GM21528 (cell line): ENCODE data around the gene ZFAND6.

ENCODE experiments used
- ATAC-seq: cut with Tn5 transposase; IDR thresholded peaks from one replicate; pipeline ENCODE4 v1.9.1; 2021; ENCODE audit warnings: mild to moderate bottlenecking, moderate library complexity; ENCODE audit not compliant: unreplicated experiment, low FRiP score

The ZFAND6 gene

GRCh38 chr15:80161468-80162016 is 102.1 kb downstream of the ZFAND6 start:
- no peak for ATAC-seq

GRCh38 chr15:80162059-80162554 is 102.6 kb downstream of the ZFAND6 start:
- no peak for ATAC-seq

- no peak for ATAC-seq
Measured at GRCh38 chr15:80163217-80163616, 103.7 kb downstream of the ZFAND6 start.

- ATAC-seq = no peak
Measured at GRCh38 chr15:80163897-80164296, 104.4 kb downstream of the ZFAND6 start.

- ATAC-seq = no peak
Measured at GRCh38 chr15:80167936-80168335, 108.5 kb downstream of the ZFAND6 start.

- ATAC-seq = no peak
Measured at GRCh38 chr15:80168421-80168820, 108.9 kb downstream of the ZFAND6 start.

GRCh38 chr15:80169768-80170357 is 110.4 kb downstream of the ZFAND6 start:
- no peak for ATAC-seq

GRCh38 chr15:80170596-80170995 is 111.1 kb downstream of the ZFAND6 start:
- ATAC-seq = no peak

- no peak for ATAC-seq
Measured at GRCh38 chr15:80171787-80172186, 112.3 kb downstream of the ZFAND6 start.

GRCh38 chr15:80172401-80172800 is 112.9 kb downstream of the ZFAND6 start:
- ATAC-seq = no peak

GRCh38 chr15:80173022-80173759 is 113.7 kb downstream of the ZFAND6 start:
- no peak for ATAC-seq

- no peak for ATAC-seq
Measured at GRCh38 chr15:80174017-80174746, 114.7 kb downstream of the ZFAND6 start.

GRCh38 chr15:80175436-80175835 is 116.0 kb downstream of the ZFAND6 start:
- no peak for ATAC-seq

- ATAC-seq = no peak
Measured at GRCh38 chr15:80176443-80176842, 117.0 kb downstream of the ZFAND6 start.

- ATAC-seq = no peak
Measured at GRCh38 chr15:80177156-80177555, 117.7 kb downstream of the ZFAND6 start.

- no peak for ATAC-seq
Measured at GRCh38 chr15:80179025-80179759, 119.7 kb downstream of the ZFAND6 start.

GRCh38 chr15:80179935-80180334 is 120.5 kb downstream of the ZFAND6 start:
- ATAC-seq = no peak

GRCh38 chr15:80180468-80180867 is 121.0 kb downstream of the ZFAND6 start:
- no peak for ATAC-seq

GRCh38 chr15:80180986-80181385 is 121.5 kb downstream of the ZFAND6 start:
- no peak for ATAC-seq

GRCh38 chr15:80182611-80183261 is 123.3 kb downstream of the ZFAND6 start:
- ATAC-seq = no peak
